Neutrophil (primary cell): ENCODE measurements around the gene MITF.
"Not testable (repeated sequence)": the region's sequence is repeated elsewhere in the genome, so short reads cannot be mapped to it uniquely, and the experiment has no call there.

ENCODE experiments used
- H3K27ac ChIP-seq: fragments of 200-600 bp; sonication (generic); 2 replicates; pipeline ENCODE4 v1.5.1; 2016; ENCODE audit warnings: mild to moderate bottlenecking, moderate library complexity
- H3K27me3 ChIP-seq: fragments of 200-600 bp; sonication (generic); 2 replicates; pipeline ENCODE4 v1.6.0; 2016; ENCODE audit warnings: mild to moderate bottlenecking
- H3K36me3 ChIP-seq: fragments of 200-600 bp; sonication (generic); 2 replicates; pipeline ENCODE4 v1.5.1; 2017
- H3K4me1 ChIP-seq, 2 experiments: fragments of 200-600 bp in 1 of 2; sonication (generic) in 1 of 2; 1 replicate in 1 of 2; 2 replicates in 1 of 2; pipeline versions ENCODE4 v1.5.1 to v1.6.1; 2013 to 2016; ENCODE audit warnings: low read depth in 1 of 2, low read length in 1 of 2, mild to moderate bottlenecking in 1 of 2, moderate library complexity in 1 of 2; ENCODE audit not compliant: control insufficient read depth in 1 of 2, insufficient read depth in 1 of 2
- H3K4me3 ChIP-seq, 2 experiments: fragments of 200-600 bp in 1 of 2; sonication (generic) in 1 of 2; 1 replicate in 1 of 2; 2 replicates in 1 of 2; pipeline ENCODE4 v1.5.1; 2013 to 2016; ENCODE audit warnings: low read depth in 1 of 2, low read length in 1 of 2, mild to moderate bottlenecking in 1 of 2, moderate library complexity in 1 of 2
- H3K9me3 ChIP-seq: fragments of 200-600 bp; sonication (generic); 2 replicates; pipeline ENCODE4 v1.5.1; 2016
- CTCF ChIP-seq: fragments of 200-600 bp; sonication (generic); IDR thresholded peaks from 2 replicates; pipeline ENCODE4 v1.5.1; 2016; ENCODE audit warnings: antibody characterized with exemption

The MITF gene

GRCh38 chr3:69901802-69902201, 162.5 kb downstream of the MITF start:
- no peak for TF ChIP-seq CTCF
- H3K4me3 ChIP-seq, result no peak overlapping the region

GRCh38 chr3:69902386-69902785, 163.1 kb downstream of the MITF start:
- no peak overlapping the region for H3K27ac ChIP-seq
- no peaks in the 10 kb centered on the region for H3K4me1 ChIP-seq
- no peaks in the 10 kb centered on the region for H3K27me3 ChIP-seq
- H3K4me3 ChIP-seq, result no peak overlapping the region
- no peaks in the 10 kb centered on the region for H3K36me3 ChIP-seq
- TF ChIP-seq CTCF, result no peak
- no peaks in the 10 kb centered on the region for H3K9me3 ChIP-seq

More at GRCh38 chr3:69901802-69902201, 162.5 kb downstream of the MITF start:
- Histone ChIP-seq H3K27ac (no peak overlapping the region), H3K36me3 (no peaks in the 10 kb centered on the region), H3K4me1 (no peaks in the 10 kb centered on the region), H3K9me3 (no peaks in the 10 kb centered on the region), H3K27me3 (no peaks in the 10 kb centered on the region)

- Histone ChIP-seq H3K4me3 (no peak overlapping the region), H3K36me3 (no peaks in the 10 kb centered on the region), H3K27me3 (no peaks in the 10 kb centered on the region), H3K27ac (no peak overlapping the region), H3K4me1 (no peaks in the 10 kb centered on the region), H3K9me3 (no peaks in the 10 kb centered on the region)
- no peak for TF ChIP-seq CTCF
Measured at GRCh38 chr3:69906351-69906966, 167.2 kb downstream of the MITF start.

GRCh38 chr3:69907554-69907953, 168.3 kb downstream of the MITF start:
- no peaks in the 10 kb centered on the region for H3K36me3 ChIP-seq
- H3K4me1 ChIP-seq, result no peaks in the 10 kb centered on the region
- no peaks in the 10 kb centered on the region for H3K27me3 ChIP-seq
- no peak overlapping the region for H3K4me3 ChIP-seq
- H3K27ac ChIP-seq, result no peak overlapping the region
- no peak for TF ChIP-seq CTCF
- no peaks in the 10 kb centered on the region for H3K9me3 ChIP-seq

- H3K9me3 ChIP-seq, H3K4me3 ChIP-seq, H3K36me3 ChIP-seq, H3K4me1 ChIP-seq, H3K27me3 ChIP-seq, H3K27ac ChIP-seq: not testable (repeated sequence)
Measured at GRCh38 chr3:69909859-69910258, 170.6 kb downstream of the MITF start.

- Histone ChIP-seq H3K9me3 (no peaks in the 10 kb centered on the region), H3K27ac (no peak overlapping the region), H3K4me1 (no peaks in the 10 kb centered on the region), H3K36me3 (no peaks in the 10 kb centered on the region), H3K4me3 (no peak overlapping the region), H3K27me3 (no peaks in the 10 kb centered on the region)
- TF ChIP-seq CTCF, result no peak
Measured at GRCh38 chr3:69913422-69913821, 174.2 kb downstream of the MITF start.
